Neuronal stem cell (in vitro differentiated cells): ENCODE data around the gene U2SURP.

ENCODE experiments used
- DNase-seq: peaks from one replicate; pipeline ENCODE4 v3.0.0-alpha.2; 2013; ENCODE audit warnings: low spot score
- H2AFZ ChIP-seq: one replicate; pipeline ENCODE4 v1.6.1; 2013; ENCODE audit warnings: mild to moderate bottlenecking, low read length, inconsistent platforms
- H2AK5ac ChIP-seq: 2 replicates; pipeline ENCODE4 v1.6.1; 2013; ENCODE audit warnings: low read depth, mild to moderate bottlenecking, inconsistent platforms, low read length, moderate library complexity, mixed read lengths
- H2BK120ac ChIP-seq: 2 replicates; pipeline ENCODE4 v1.6.1; 2013; ENCODE audit warnings: low read depth, mild to moderate bottlenecking, inconsistent platforms, low read length, moderate library complexity, mixed read lengths
- H2BK12ac ChIP-seq: one replicate; pipeline ENCODE4 v1.6.1; 2013; ENCODE audit warnings: low read length, inconsistent platforms
- H2BK15ac ChIP-seq: 2 replicates; pipeline ENCODE4 v1.6.1; 2013; ENCODE audit warnings: mild to moderate bottlenecking, low read length, inconsistent platforms, mixed read lengths
- H2BK5ac ChIP-seq: one replicate; pipeline ENCODE4 v1.6.1; 2013; ENCODE audit warnings: inconsistent platforms, mild to moderate bottlenecking, low read length, moderate library complexity
- H3K14ac ChIP-seq: one replicate; pipeline ENCODE4 v1.6.1; 2013; ENCODE audit warnings: low read length, inconsistent platforms
- H3K18ac ChIP-seq: 2 replicates; pipeline ENCODE4 v1.6.1; 2013; ENCODE audit warnings: low read length, inconsistent platforms
- H3K23ac ChIP-seq: 2 replicates; pipeline ENCODE4 v1.6.1; 2013; ENCODE audit warnings: low read depth, mild to moderate bottlenecking, mixed read lengths, low read length, inconsistent platforms; ENCODE audit not compliant: poor library complexity
- H3K27ac ChIP-seq: replicated peaks from 3 replicates; pipeline ENCODE4 v1.5.1; 2013; ENCODE audit warnings: low read length, inconsistent platforms
- H3K27me3 ChIP-seq, 3 experiments: 2 replicates each; pipeline ENCODE4 v1.6.1; 2013; ENCODE audit warnings: low read length in 3 of 3, mild to moderate bottlenecking in 2 of 3, inconsistent platforms in 1 of 3, low read depth in 1 of 3, mixed read lengths in 1 of 3, moderate library complexity in 1 of 3; ENCODE audit not compliant: control insufficient read depth in 3 of 3, insufficient read depth in 3 of 3
- H3K36me3 ChIP-seq, 2 donors: replicated peaks in 1 of 2; 2 replicates each; pipeline ENCODE4 v1.6.1; 2013; ENCODE audit warnings: low read length in 2 of 2; ENCODE audit not compliant: control insufficient read depth in 2 of 2, insufficient read depth in 2 of 2
- H3K4ac ChIP-seq: 2 replicates; pipeline ENCODE4 v1.6.1; 2013; ENCODE audit warnings: inconsistent platforms, mild to moderate bottlenecking, low read length, moderate library complexity
- H3K4me1 ChIP-seq, 2 donors: 1 replicate in 1 of 2; 2 replicates in 1 of 2; pipeline ENCODE4 v1.6.1; 2013; ENCODE audit warnings: low read length in 2 of 2, low read depth in 1 of 2; ENCODE audit not compliant: control insufficient read depth in 2 of 2, insufficient read depth in 1 of 2
- H3K4me2 ChIP-seq: one replicate; pipeline ENCODE4 v1.6.1; 2013; ENCODE audit warnings: mild to moderate bottlenecking, low read length, inconsistent platforms; ENCODE audit not compliant: insufficient read depth, poor library complexity, severe bottlenecking
- H3K4me3 ChIP-seq, 2 donors: 2 replicates each; pipeline ENCODE4 v1.5.1; 2013; ENCODE audit warnings: low read length in 2 of 2, mild to moderate bottlenecking in 2 of 2, inconsistent platforms in 1 of 2, moderate library complexity in 1 of 2
- H3K79me1 ChIP-seq: one replicate; pipeline ENCODE4 v1.6.1; 2013; ENCODE audit warnings: low read depth, mild to moderate bottlenecking, inconsistent platforms, low read length, moderate library complexity
- H3K9ac ChIP-seq: one replicate; pipeline ENCODE4 v1.6.1; 2013; ENCODE audit warnings: mild to moderate bottlenecking, low read depth, low read length, inconsistent platforms; ENCODE audit not compliant: poor library complexity
- H3K9me3 ChIP-seq, 2 donors: replicated peaks in 1 of 2; 2 replicates each; pipeline versions ENCODE3 to v1.6.1; 2013; ENCODE audit warnings: low read length in 2 of 2, mild to moderate bottlenecking in 2 of 2, inconsistent platforms in 1 of 2, low read depth in 1 of 2, mixed read lengths in 1 of 2, moderate library complexity in 1 of 2; ENCODE audit not compliant: control insufficient read depth in 2 of 2, insufficient read depth in 1 of 2
- H4K8ac ChIP-seq: one replicate; pipeline ENCODE4 v1.6.1; 2013; ENCODE audit warnings: low read depth, mild to moderate bottlenecking, inconsistent platforms, low read length, moderate library complexity
- H4K91ac ChIP-seq: one replicate; pipeline ENCODE4 v1.6.1; 2013; ENCODE audit warnings: low read length, low read depth, mild to moderate bottlenecking, inconsistent platforms; ENCODE audit not compliant: poor library complexity
- WGBS, 2 donors: extraction: QIAGEN DNeasy Blood & Tissue Kit; methylation state at CpG; one replicate each; pipeline ENCODE4 v1.1.7; 2013; ENCODE audit warnings: missing lambda C conversion rate in 2 of 2, mixed read lengths in 1 of 2; ENCODE audit not compliant: insufficient read length in 2 of 2, insufficient replicate concordance in 1 of 2; ENCODE audit errors: extremely low coverage in 2 of 2; 5-methylcytosine and 5-hydroxymethylcytosine counted together

Gene U2SURP

DNA sequence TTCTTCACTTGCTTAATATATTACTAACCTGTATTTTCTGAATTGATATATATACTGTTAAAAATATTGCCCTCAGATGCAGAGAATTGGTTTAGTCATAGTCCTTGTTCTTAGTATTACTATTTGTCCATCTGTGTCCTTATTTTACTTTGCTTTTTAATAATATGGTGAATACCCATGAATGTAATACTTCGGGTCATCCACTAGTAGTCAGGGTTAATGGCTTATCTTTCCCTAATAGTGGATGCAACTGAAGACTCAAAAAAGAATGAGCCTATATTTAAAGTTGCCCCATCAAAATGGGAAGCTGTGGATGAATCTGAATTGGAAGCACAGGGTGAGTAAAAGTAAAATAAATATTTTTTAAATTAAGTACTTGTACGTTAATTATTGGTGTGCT is 36.5 kb downstream of the U2SURP start:
- no peak overlapping the region for H3K23ac ChIP-seq
- H2BK12ac ChIP-seq: no peak overlapping the region
- H2AFZ ChIP-seq: no peak overlapping the region
- H3K4me2 ChIP-seq: no peak overlapping the region
- no peak overlapping the region for H3K18ac ChIP-seq
- no peak overlapping the region for H2BK15ac ChIP-seq
- H3K36me3 ChIP-seq: peaks cover 2 to 100% of the 10 kb centered on the region in 2 donors
- no peak overlapping the region for H4K8ac ChIP-seq
- H3K4me1 ChIP-seq: no peaks in the 10 kb centered on the region
- H2BK5ac ChIP-seq: no peak overlapping the region
- H3K4ac ChIP-seq: no peak overlapping the region
- no peaks in the 10 kb centered on the region for H3K79me1 ChIP-seq
- DNase-seq: no peak
- no peaks in the 10 kb centered on the region for H3K27me3 ChIP-seq
- H3K14ac ChIP-seq: no peak overlapping the region
- no peak overlapping the region for H4K91ac ChIP-seq
- H3K9me3 ChIP-seq: no peaks in the 10 kb centered on the region
- H3K27ac ChIP-seq: no peak overlapping the region
- no peak overlapping the region for H3K4me3 ChIP-seq
- WGBS, 2 donors: 100% methylated on average over 1 of the region's 2 CpGs; no CpG with 5 or more reads in 1 of the 2 donors
- H2BK120ac ChIP-seq: no peak overlapping the region
- H3K9ac ChIP-seq: no peak overlapping the region
- H2AK5ac ChIP-seq: no peak overlapping the region

DNA sequence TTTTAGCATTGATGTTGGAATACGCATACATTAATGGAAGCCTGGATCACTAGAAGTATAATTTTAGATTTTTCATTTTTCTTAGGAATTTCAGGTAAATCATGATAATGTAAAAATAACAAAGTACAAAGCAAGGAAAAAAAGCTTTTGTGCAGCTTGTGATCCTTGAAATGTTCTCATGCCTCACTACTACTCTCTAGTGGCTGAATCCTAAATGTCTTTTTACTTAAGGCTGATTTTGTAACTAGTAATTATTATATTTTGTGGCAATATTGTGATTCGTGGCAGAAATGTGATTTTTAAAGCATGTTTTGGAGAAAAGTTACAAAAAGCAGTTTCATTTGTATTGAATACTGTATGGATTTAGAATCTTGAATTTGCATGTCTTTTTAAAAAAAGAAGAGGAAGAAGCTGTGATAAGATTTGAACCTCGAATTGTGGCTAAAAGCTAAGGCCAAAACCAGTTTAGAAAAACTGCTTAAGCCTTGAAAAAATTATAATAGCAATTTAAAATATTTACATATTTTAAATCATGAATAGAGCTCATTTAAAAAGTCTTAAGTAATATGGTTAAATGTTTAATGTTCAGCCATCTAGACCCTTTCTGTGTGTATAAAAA is 39.0 kb downstream of the U2SURP start:
- DNase-seq: no peak
- Histone ChIP-seq H3K9me3 (peaks cover 0 to 9% of the 10 kb centered on the region in 2 donors), H2AK5ac (no peak overlapping the region), H3K79me1 (no peaks in the 10 kb centered on the region), H3K9ac (no peak overlapping the region), H2BK12ac (no peak overlapping the region), H3K36me3 (peaks cover 13 to 100% of the 10 kb centered on the region in 2 donors), H3K14ac (no peak overlapping the region), H2BK15ac (no peak overlapping the region), H4K91ac (no peak overlapping the region), H3K4me2 (no peak overlapping the region), H3K27ac (no peak overlapping the region), H3K27me3 (no peaks in the 10 kb centered on the region), H2AFZ (no peak overlapping the region), H2BK5ac (no peak overlapping the region), H3K18ac (no peak overlapping the region), H3K4me1 (no peaks in the 10 kb centered on the region), H4K8ac (no peak overlapping the region), H3K23ac (no peak overlapping the region), H2BK120ac (no peak overlapping the region), H3K4ac (no peak overlapping the region), H3K4me3 (no peak overlapping the region)
- no CpG with 5 or more reads among the region's 3 CpGs for WGBS, 2 donors

DNA sequence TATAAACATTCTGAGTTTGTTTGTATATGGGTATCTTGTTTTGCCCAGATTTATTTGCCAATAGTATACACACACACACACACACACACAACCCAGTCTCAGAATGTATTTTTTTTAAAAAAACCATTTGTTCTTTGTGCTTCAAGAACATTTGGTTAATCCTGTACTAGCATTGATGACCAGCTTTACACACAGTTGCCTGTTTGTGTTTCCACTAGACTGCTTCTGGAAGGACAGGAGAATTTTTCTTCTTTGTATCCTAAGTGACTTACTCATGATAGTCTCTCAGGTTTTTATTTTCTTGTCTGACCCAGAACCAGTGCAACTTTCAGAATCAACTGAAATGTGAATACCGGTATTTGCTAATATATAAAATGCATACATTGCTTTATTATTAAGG is 40.5 kb downstream of the U2SURP start:
- Histone ChIP-seq H3K14ac (no peak overlapping the region), H4K8ac (no peak overlapping the region), H2BK120ac (no peak overlapping the region), H3K9me3 (peaks cover 0 to 16% of the 10 kb centered on the region in 2 donors), H3K4me1 (no peaks in the 10 kb centered on the region), H3K18ac (no peak overlapping the region), H3K27ac (no peak overlapping the region), H2BK5ac (no peak overlapping the region), H3K4me2 (no peak overlapping the region), H2BK15ac (no peak overlapping the region), H2AK5ac (no peak overlapping the region), H3K27me3 (no peaks in the 10 kb centered on the region), H3K36me3 (peaks cover 13 to 91% of the 10 kb centered on the region in 2 donors), H4K91ac (no peak overlapping the region), H3K4ac (no peak overlapping the region), H2BK12ac (no peak overlapping the region), H3K4me3 (no peak overlapping the region), H3K79me1 (no peaks in the 10 kb centered on the region), H3K23ac (no peak overlapping the region), H2AFZ (no peak overlapping the region), H3K9ac (no peak overlapping the region)
- no CpG with 5 or more reads among the region's 1 CpG for WGBS, 2 donors
- DNase-seq: no peak

DNA sequence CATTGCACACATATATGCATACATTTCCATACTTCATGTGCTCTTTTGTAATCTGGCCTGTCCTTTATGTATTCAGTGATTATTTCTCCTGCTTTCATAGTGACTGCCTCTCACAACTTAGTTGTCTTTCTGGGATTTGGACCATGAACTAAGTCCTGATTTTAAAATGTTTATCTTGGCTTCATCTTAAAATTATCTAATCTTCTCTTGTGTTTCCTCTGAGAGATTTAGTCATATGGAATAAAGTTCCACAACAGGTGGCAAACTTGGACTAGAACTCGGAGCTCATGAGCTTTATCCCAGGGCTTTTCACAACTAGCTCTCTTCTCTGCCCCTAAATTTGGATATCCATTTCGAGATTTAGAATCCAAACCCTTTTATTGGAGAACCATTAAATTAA is 44.3 kb downstream of the U2SURP start:
- peaks cover 18 to 80% of the 10 kb centered on the region in 2 donors for H3K36me3 ChIP-seq
- H4K8ac ChIP-seq: no peak overlapping the region
- no peaks in the 10 kb centered on the region for H3K4me1 ChIP-seq
- H3K27me3 ChIP-seq: no peaks in the 10 kb centered on the region
- H3K79me1 ChIP-seq: no peaks in the 10 kb centered on the region
- no peak overlapping the region for H3K4ac ChIP-seq
- no peak overlapping the region for H2BK5ac ChIP-seq
- no peak for DNase-seq
- no peak overlapping the region for H3K18ac ChIP-seq
- H3K4me3 ChIP-seq: no peak overlapping the region
- H2BK120ac ChIP-seq: no peak overlapping the region
- H3K9ac ChIP-seq: no peak overlapping the region
- no peak overlapping the region for H2BK12ac ChIP-seq
- no peak overlapping the region for H3K27ac ChIP-seq
- H3K4me2 ChIP-seq: no peak overlapping the region
- H4K91ac ChIP-seq: no peak overlapping the region
- no CpG with 5 or more reads among the region's 2 CpGs for WGBS, 2 donors
- no peak overlapping the region for H2AK5ac ChIP-seq
- no peak overlapping the region for H3K23ac ChIP-seq
- H3K14ac ChIP-seq: no peak overlapping the region
- peaks cover 0 to 16% of the 10 kb centered on the region in 2 donors for H3K9me3 ChIP-seq
- H2AFZ ChIP-seq: no peak overlapping the region
- no peak overlapping the region for H2BK15ac ChIP-seq
